Neural cell (in vitro differentiated cells): Measurements from ENCODE around the gene DYNC2H1.

Source experiments
- EP300 ChIP-seq: fragments of 450-650 bp; conservative IDR thresholded peaks from 2 replicates; pipeline ENCODE4 v1.6.1; 2014; ENCODE audit warnings: antibody characterized with exemption, mild to moderate bottlenecking, moderate library complexity; ENCODE audit not compliant: poor library complexity, severe bottlenecking
- EZH2 ChIP-seq: fragments of 200-600, 300-800 bp; shearing (Covaris generic), sonication (generic); IDR thresholded peaks from 2 replicates; pipeline ENCODE4 v1.6.1; 2014; ENCODE audit warnings: antibody characterized with exemption, low read length, borderline replicate concordance, mild to moderate bottlenecking; ENCODE audit not compliant: insufficient read depth, poor library complexity, severe bottlenecking
- POLR2AphosphoS5 ChIP-seq: IDR thresholded peaks from 2 replicates; pipeline ENCODE4 v1.6.1; 2012
- RAD21 ChIP-seq: fragments of 450-650 bp; conservative IDR thresholded peaks from 2 replicates; pipeline ENCODE4 v1.6.1; 2014; ENCODE audit warnings: antibody characterized with exemption, mild to moderate bottlenecking, moderate library complexity
- SMC3 ChIP-seq: fragments of 450-650 bp; conservative IDR thresholded peaks from 2 replicates; pipeline ENCODE4 v1.6.1; 2014; ENCODE audit warnings: antibody characterized with exemption, mild to moderate bottlenecking, moderate library complexity; ENCODE audit not compliant: poor library complexity
- TAF1 ChIP-seq: IDR thresholded peaks from 2 replicates; pipeline ENCODE4 v1.6.1; 2012; ENCODE audit warnings: low read depth
- TF ChIP-seq, protein P1 (sequence below): fragments of 450-650 bp; IDR thresholded peaks from 2 replicates; pipeline ENCODE4 v1.5.1; 2014; ENCODE audit warnings: antibody characterized with exemption, mild to moderate bottlenecking, moderate library complexity; ENCODE audit not compliant: poor library complexity, severe bottlenecking
- TF ChIP-seq, protein P2 (sequence below): IDR thresholded peaks from 2 replicates; pipeline ENCODE4 v1.6.1; 2012; ENCODE audit warnings: borderline replicate concordance

DNA sequence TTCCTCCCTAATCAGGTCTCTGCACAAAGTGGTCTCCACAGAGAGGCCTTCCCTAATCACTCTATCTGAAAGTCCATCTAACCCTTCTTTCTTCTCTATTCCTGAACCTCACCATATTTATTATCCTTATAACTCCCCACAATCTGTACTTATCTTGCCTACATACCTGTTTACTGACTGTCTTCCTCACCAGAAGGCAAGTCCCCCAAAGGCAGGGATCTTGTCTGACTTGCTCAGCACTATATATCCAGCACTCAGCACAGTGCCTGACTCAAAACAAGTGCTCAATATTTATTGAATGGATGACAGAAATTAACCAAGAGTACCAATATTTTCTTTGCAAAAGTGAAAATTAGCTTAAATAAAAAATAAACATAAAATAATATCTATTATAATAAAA lies 22.8 kb upstream of the DYNC2H1 start:
- TF ChIP-seq, protein P1, sequence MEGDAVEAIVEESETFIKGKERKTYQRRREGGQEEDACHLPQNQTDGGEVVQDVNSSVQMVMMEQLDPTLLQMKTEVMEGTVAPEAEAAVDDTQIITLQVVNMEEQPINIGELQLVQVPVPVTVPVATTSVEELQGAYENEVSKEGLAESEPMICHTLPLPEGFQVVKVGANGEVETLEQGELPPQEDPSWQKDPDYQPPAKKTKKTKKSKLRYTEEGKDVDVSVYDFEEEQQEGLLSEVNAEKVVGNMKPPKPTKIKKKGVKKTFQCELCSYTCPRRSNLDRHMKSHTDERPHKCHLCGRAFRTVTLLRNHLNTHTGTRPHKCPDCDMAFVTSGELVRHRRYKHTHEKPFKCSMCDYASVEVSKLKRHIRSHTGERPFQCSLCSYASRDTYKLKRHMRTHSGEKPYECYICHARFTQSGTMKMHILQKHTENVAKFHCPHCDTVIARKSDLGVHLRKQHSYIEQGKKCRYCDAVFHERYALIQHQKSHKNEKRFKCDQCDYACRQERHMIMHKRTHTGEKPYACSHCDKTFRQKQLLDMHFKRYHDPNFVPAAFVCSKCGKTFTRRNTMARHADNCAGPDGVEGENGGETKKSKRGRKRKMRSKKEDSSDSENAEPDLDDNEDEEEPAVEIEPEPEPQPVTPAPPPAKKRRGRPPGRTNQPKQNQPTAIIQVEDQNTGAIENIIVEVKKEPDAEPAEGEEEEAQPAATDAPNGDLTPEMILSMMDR = no peak
- TF ChIP-seq EZH2 (no peak), EP300 (no peak), RAD21 (no peak), TAF1 (no peak), SMC3 (no peak), POLR2AphosphoS5 (no peak)
- TF ChIP-seq, protein P2, sequence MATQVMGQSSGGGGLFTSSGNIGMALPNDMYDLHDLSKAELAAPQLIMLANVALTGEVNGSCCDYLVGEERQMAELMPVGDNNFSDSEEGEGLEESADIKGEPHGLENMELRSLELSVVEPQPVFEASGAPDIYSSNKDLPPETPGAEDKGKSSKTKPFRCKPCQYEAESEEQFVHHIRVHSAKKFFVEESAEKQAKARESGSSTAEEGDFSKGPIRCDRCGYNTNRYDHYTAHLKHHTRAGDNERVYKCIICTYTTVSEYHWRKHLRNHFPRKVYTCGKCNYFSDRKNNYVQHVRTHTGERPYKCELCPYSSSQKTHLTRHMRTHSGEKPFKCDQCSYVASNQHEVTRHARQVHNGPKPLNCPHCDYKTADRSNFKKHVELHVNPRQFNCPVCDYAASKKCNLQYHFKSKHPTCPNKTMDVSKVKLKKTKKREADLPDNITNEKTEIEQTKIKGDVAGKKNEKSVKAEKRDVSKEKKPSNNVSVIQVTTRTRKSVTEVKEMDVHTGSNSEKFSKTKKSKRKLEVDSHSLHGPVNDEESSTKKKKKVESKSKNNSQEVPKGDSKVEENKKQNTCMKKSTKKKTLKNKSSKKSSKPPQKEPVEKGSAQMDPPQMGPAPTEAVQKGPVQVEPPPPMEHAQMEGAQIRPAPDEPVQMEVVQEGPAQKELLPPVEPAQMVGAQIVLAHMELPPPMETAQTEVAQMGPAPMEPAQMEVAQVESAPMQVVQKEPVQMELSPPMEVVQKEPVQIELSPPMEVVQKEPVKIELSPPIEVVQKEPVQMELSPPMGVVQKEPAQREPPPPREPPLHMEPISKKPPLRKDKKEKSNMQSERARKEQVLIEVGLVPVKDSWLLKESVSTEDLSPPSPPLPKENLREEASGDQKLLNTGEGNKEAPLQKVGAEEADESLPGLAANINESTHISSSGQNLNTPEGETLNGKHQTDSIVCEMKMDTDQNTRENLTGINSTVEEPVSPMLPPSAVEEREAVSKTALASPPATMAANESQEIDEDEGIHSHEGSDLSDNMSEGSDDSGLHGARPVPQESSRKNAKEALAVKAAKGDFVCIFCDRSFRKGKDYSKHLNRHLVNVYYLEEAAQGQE = no peak
